ENCODE data around the gene TRMT11. TPM values are rescaled to one million over a fixed set of nuclear protein-coding genes. Genes with fewer than 3 reads are reported as not detected.

The TRMT11 gene
- polyA plus RNA-seq, 1 of the 3 experiments (the other 2 are of a cell fraction), result 15.0 TPM

DNA sequence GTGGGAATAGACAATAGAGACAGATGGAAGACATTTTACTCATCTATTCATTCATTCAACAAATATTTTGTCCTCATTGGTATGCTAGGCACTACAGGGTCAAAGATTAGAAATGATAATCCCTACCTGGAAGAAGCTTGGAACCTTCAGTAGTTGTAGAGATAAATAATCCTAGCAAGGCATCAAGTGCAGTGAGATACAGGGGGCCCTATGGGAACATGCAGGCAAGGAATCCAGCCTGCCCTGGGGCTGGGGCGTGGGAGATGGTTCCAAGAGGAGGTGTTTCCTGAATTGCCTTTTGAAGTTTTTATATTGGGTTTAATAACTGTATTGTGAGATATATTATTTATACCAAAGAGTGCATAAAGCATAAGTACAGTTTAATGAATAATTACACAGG, 64.5 kb downstream of the TRMT11 start (continued):
- TF ChIP-seq, protein P1, sequence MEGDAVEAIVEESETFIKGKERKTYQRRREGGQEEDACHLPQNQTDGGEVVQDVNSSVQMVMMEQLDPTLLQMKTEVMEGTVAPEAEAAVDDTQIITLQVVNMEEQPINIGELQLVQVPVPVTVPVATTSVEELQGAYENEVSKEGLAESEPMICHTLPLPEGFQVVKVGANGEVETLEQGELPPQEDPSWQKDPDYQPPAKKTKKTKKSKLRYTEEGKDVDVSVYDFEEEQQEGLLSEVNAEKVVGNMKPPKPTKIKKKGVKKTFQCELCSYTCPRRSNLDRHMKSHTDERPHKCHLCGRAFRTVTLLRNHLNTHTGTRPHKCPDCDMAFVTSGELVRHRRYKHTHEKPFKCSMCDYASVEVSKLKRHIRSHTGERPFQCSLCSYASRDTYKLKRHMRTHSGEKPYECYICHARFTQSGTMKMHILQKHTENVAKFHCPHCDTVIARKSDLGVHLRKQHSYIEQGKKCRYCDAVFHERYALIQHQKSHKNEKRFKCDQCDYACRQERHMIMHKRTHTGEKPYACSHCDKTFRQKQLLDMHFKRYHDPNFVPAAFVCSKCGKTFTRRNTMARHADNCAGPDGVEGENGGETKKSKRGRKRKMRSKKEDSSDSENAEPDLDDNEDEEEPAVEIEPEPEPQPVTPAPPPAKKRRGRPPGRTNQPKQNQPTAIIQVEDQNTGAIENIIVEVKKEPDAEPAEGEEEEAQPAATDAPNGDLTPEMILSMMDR (IDR thresholded peaks at IDR 0.05), result no peak
- no peak for TF ChIP-seq GABPA (IDR thresholded peaks at IDR 0.05; ENCODE audit: low read depth)
- no peak for TF ChIP-seq USF2 (IDR thresholded peaks at IDR 0.05; ENCODE audit: borderline replicate concordance, low read depth, low read length)
- TF ChIP-seq YY1 (IDR thresholded peaks at IDR 0.05; ENCODE audit: low read depth), result no peak
- no peak for TF ChIP-seq MEF2A (IDR thresholded peaks at IDR 0.05; ENCODE audit: borderline replicate concordance, low read depth)
- TF ChIP-seq JUND (IDR thresholded peaks at IDR 0.05), result no peak
- TF ChIP-seq SIN3A (IDR thresholded peaks at IDR 0.05; ENCODE audit: borderline replicate concordance, low read depth, low read length), result no peak
- TF ChIP-seq TCF12 (IDR thresholded peaks at IDR 0.05), result no peak

GRCh38 chr6:126051791-126052190, 65.5 kb downstream of the TRMT11 start:
- H3K4me3 ChIP-seq (ENCODE audit: low read depth in 2 of 2, low read length in 1 of 2), result no peak overlapping the region
- no peak for DNase-seq
- TF ChIP-seq MXI1 (IDR thresholded peaks at IDR 0.05; ENCODE audit: low read depth, low read length) (no peak), RFX5 (IDR thresholded peaks at IDR 0.05; ENCODE audit: low read length) (no peak), RAD21 (IDR thresholded peaks at IDR 0.05; ENCODE audit: low read length) (no peak), FOSL2 (IDR thresholded peaks at IDR 0.05; ENCODE audit: borderline replicate concordance, low read depth) (no peak)

GRCh38 chr6:126052485-126052884, 66.1 kb downstream of the TRMT11 start:
- no peak for DNase-seq

More at GRCh38 chr6:126051791-126052190, 65.5 kb downstream of the TRMT11 start:
- Histone ChIP-seq H4K20me1 (ENCODE audit: insufficient read depth) (no peaks in the 10 kb centered on the region), H3K9ac (no peak overlapping the region), H3K4me1 (ENCODE audit: control insufficient read depth in 1 of 2, insufficient read depth in 2 of 2, low read depth in 1 of 2, low read length in 1 of 2) (peaks cover 0 to 11% of the 10 kb centered on the region in 2 experiments; a peak in 2 of 4 replicates), H3K9me3 (no peaks in the 10 kb centered on the region), H3K79me2 (ENCODE audit: insufficient read depth) (no peaks in the 10 kb centered on the region), H2AFZ (ENCODE audit: low read depth) (no peak overlapping the region), H3K36me3 (replicated peaks in 1 of 2; ENCODE audit: control insufficient read depth in 1 of 2, insufficient read depth in 2 of 2, low read length in 1 of 2) (peaks cover 4 to 13% of the 10 kb centered on the region in 2 experiments), H3K27ac (ENCODE audit: low read depth in 2 of 2, low read length in 1 of 2) (no peak overlapping the region), H3K27me3 (ENCODE audit: insufficient read depth) (no peaks in the 10 kb centered on the region), H3K4me2 (no peak overlapping the region), H3F3A (replicated peaks; ENCODE audit: insufficient read depth) (no peaks in the 10 kb centered on the region), H3K9me2 (no peaks in the 10 kb centered on the region)
- POLR2A ChIA-PET, result interaction anchor here (0.5 kb wide), 1 partner anchor 244 kb away, joined by 3 read pairs; no protein-coding TSS in a partner anchor
- 95% methylated on average over 3 of the region's 3 CpGs for WGBS (ENCODE audit: low lambda C conversion rate)
- CTCF ChIA-PET, result interaction anchor here (1.3 to 2.3 kb wide), 2 partner anchors 18 to 56 kb away, joined by 3 to 12 read pairs; no protein-coding TSS in a partner anchor

More at GRCh38 chr6:126052485-126052884, 66.1 kb downstream of the TRMT11 start:
- Histone ChIP-seq H3K9me2 (no peaks in the 10 kb centered on the region), H3K79me2 (ENCODE audit: insufficient read depth) (no peaks in the 10 kb centered on the region), H3K4me2 (no peak overlapping the region), H3F3A (replicated peaks; ENCODE audit: insufficient read depth) (no peaks in the 10 kb centered on the region), H3K27ac (ENCODE audit: low read depth in 2 of 2, low read length in 1 of 2) (no peak overlapping the region), H3K4me1 (ENCODE audit: control insufficient read depth in 1 of 2, insufficient read depth in 2 of 2, low read depth in 1 of 2, low read length in 1 of 2) (peaks cover 0 to 11% of the 10 kb centered on the region in 2 experiments; a peak in 2 of 4 replicates), H3K9me3 (no peaks in the 10 kb centered on the region), H3K36me3 (replicated peaks in 1 of 2; ENCODE audit: control insufficient read depth in 1 of 2, insufficient read depth in 2 of 2, low read length in 1 of 2) (peaks cover 4 to 11% of the 10 kb centered on the region in 2 experiments), H4K20me1 (ENCODE audit: insufficient read depth) (no peaks in the 10 kb centered on the region), H3K4me3 (ENCODE audit: low read depth in 2 of 2, low read length in 1 of 2) (no peak overlapping the region), H3K9ac (no peak overlapping the region), H2AFZ (ENCODE audit: low read depth) (no peak overlapping the region), H3K27me3 (ENCODE audit: insufficient read depth) (no peaks in the 10 kb centered on the region)
- WGBS (ENCODE audit: low lambda C conversion rate), result 94% methylated on average over 1 of the region's 1 CpG
- CTCF ChIA-PET, result interaction anchor here (2.3 to 2.8 kb wide), 2 partner anchors 18 to 19 kb away, joined by 8 to 12 read pairs; no protein-coding TSS in a partner anchor
- POLR2A ChIA-PET, result interaction anchor here (0.5 kb wide), 1 partner anchor 244 kb away, joined by 3 read pairs; no protein-coding TSS in a partner anchor
- TF ChIP-seq FOXJ3 (CRISPR knock-in tag; IDR thresholded peaks at IDR 0.05) (no peak), REST (IDR thresholded peaks at IDR 0.05; ENCODE audit: low read depth, low read length) (no peak), TAF1 (IDR thresholded peaks at IDR 0.05; ENCODE audit: borderline replicate concordance, low read depth, low read length) (no peak), NRF1 (IDR thresholded peaks at IDR 0.05; ENCODE audit: low read depth, low read length) (no peak)
- TF ChIP-seq, protein P2, sequence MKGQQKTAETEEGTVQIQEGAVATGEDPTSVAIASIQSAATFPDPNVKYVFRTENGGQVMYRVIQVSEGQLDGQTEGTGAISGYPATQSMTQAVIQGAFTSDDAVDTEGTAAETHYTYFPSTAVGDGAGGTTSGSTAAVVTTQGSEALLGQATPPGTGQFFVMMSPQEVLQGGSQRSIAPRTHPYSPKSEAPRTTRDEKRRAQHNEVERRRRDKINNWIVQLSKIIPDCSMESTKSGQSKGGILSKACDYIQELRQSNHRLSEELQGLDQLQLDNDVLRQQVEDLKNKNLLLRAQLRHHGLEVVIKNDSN (IDR thresholded peaks at IDR 0.05; ENCODE audit: borderline replicate concordance, low read depth), result no peak
- TF ChIP-seq, protein P1 (IDR thresholded peaks at IDR 0.05), result no peak
